Vagina (tissue), 2 donors: ENCODE data around the gene NEIL1. TPM values are rescaled to one million over a fixed set of nuclear protein-coding genes. Genes with fewer than 3 reads are reported as not detected.

Experiments used
- DNase-seq, 2 donors: peaks; one replicate each; pipeline ENCODE4 v3.0.0-alpha.2; 2017; ENCODE audit errors: extremely low spot score in 2 of 2
- H3K27ac ChIP-seq: fragments of 200-600 bp; sonication (generic); one replicate; pipeline ENCODE4 v1.5.1; 2019
- H3K27me3 ChIP-seq: fragments of 200-600 bp; sonication (generic); one replicate; pipeline ENCODE4 v1.5.1; 2019
- H3K36me3 ChIP-seq, 2 donors: fragments of 200-600 bp; sonication (generic); one replicate each; pipeline ENCODE4 v1.5.1; 2017 to 2019
- H3K4me1 ChIP-seq: fragments of 200-600 bp; sonication (generic); one replicate; pipeline ENCODE4 v1.5.1; 2019
- H3K4me3 ChIP-seq, 2 donors: fragments of 200-600 bp; sonication (generic); 1 replicate in 1 of 2; 2 replicates in 1 of 2; pipeline ENCODE4 v1.5.1; 2016 to 2019
- H3K9me3 ChIP-seq: fragments of 200-600 bp; sonication (generic); one replicate; pipeline ENCODE4 v1.5.1; 2019
- POLR2A ChIP-seq, 2 donors: fragments of 450-650 bp; IDR thresholded peaks; one replicate each; pipeline ENCODE4 v1.6.1; 2017; ENCODE audit warnings: antibody characterized with exemption in 2 of 2, mild to moderate bottlenecking in 2 of 2, moderate library complexity in 2 of 2
- POLR2AphosphoS5 ChIP-seq, 2 donors: sonication (generic); formaldehyde crosslinking; IDR thresholded peaks; one replicate each; pipeline ENCODE4 v1.9.0; 2017; ENCODE audit warnings: antibody characterized with exemption in 2 of 2, mild to moderate bottlenecking in 2 of 2, low read depth in 1 of 2; ENCODE audit not compliant: insufficient read depth in 1 of 2
- intact Hi-C: fragments of 100-400 bp; cut with DNase I; formaldehyde crosslinking; loops from one replicate; pipeline ENCODE4 v1.15.1; 2023
- total RNA-seq: library from RNA; depleted of rRNA; stranded (reverse); fragments of >200 nt; gene quantifications from one replicate; pipeline ENCODE4 v1.2.3, GENCODE V29; 2016
- TF ChIP-seq, protein P1 (sequence below), 3 experiments: fragments of 450-650 bp in 2 of 3; fragments of 200-600 bp in 1 of 3; sonication (generic) in 1 of 3; IDR thresholded peaks; one replicate each; pipeline ENCODE4 v1.5.1; 2017 to 2019; ENCODE audit warnings: antibody characterized with exemption in 3 of 3, mild to moderate bottlenecking in 2 of 3, moderate library complexity in 2 of 3

NEIL1 gene
- total RNA-seq, 1 donor from 2014 or later: 69.2 TPM

DNA sequence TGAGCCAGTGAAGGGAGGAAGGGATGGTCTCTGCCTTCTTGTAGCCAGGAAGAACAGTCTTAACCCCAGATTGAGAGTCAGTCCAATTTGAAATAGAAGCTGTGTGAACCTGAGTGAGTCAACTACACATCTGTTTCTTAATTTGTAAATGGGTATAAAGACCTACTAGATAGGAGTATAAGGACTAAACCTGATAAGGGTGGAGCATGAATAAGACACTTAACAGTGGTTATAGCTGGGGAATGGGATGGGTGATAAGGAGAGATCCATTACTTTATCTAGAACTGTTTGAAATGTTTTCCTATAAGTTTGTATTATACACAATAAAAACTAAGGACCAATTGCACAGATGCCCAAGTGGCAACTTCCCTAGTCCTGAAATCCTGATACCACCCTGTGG, 20.2 kb downstream of the NEIL1 start:
- peaks cover 20% of the 10 kb centered on the region for H3K4me1 ChIP-seq
- no peaks in the 10 kb centered on the region for H3K9me3 ChIP-seq
- H3K4me3 ChIP-seq: peak overlapping the region in 1 of 2 donors; percentile 68
- intact Hi-C loops: loop anchor here (5.0 kb wide), 1 partner anchor 270 kb away; no protein-coding TSS in a partner anchor
- no peak for DNase-seq
- H3K27ac ChIP-seq: peak overlapping the region; percentile 91
- peaks cover 0 to 48% of the 10 kb centered on the region in 2 donors for H3K36me3 ChIP-seq
- H3K27me3 ChIP-seq: no peaks in the 10 kb centered on the region
- TF ChIP-seq, protein P1, sequence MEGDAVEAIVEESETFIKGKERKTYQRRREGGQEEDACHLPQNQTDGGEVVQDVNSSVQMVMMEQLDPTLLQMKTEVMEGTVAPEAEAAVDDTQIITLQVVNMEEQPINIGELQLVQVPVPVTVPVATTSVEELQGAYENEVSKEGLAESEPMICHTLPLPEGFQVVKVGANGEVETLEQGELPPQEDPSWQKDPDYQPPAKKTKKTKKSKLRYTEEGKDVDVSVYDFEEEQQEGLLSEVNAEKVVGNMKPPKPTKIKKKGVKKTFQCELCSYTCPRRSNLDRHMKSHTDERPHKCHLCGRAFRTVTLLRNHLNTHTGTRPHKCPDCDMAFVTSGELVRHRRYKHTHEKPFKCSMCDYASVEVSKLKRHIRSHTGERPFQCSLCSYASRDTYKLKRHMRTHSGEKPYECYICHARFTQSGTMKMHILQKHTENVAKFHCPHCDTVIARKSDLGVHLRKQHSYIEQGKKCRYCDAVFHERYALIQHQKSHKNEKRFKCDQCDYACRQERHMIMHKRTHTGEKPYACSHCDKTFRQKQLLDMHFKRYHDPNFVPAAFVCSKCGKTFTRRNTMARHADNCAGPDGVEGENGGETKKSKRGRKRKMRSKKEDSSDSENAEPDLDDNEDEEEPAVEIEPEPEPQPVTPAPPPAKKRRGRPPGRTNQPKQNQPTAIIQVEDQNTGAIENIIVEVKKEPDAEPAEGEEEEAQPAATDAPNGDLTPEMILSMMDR (IDR thresholded peaks at IDR 0.05): no peak
- TF ChIP-seq POLR2A (IDR thresholded peaks at IDR 0.05) (no peak), POLR2AphosphoS5 (IDR thresholded peaks at IDR 0.05; ENCODE audit: insufficient read depth in 1 of 2, low read depth in 1 of 2) (no peak)

DNA sequence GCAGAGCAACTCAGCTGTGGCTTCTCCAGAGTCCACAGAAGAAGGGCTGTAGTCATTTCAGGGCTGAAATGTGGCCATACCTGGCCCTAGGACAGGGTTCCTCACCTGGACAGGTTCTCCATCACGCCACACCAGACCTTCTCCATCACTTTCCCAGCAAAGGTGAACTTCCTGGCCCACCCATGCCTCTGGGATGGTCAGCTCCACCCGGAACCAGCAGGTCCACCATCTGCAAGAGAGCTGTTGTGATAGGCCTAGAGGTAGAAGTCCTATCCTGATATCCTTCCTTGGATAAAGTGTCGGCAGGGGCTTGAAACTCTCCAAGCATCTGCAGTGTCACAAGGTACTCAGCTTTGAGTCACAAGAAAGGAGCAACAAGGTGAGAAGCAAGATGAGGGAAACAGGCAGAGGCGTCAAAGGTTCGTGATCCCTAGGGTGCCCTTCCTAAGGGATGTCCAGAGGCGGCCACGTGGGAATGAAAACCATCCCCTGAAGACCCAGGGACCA, 20.6 kb downstream of the NEIL1 start:
- Histone ChIP-seq H3K27ac (peak overlapping the region; percentile 91), H3K36me3 (peaks cover 0 to 51% of the 10 kb centered on the region in 2 donors), H3K4me3 (peak overlapping the region; percentile 68 to 81), H3K4me1 (peaks cover 20% of the 10 kb centered on the region), H3K9me3 (no peaks in the 10 kb centered on the region), H3K27me3 (no peaks in the 10 kb centered on the region)
- intact Hi-C loops: loop anchor here (5.0 kb wide), 1 partner anchor 270 kb away; no protein-coding TSS in a partner anchor
- TF ChIP-seq POLR2A (IDR thresholded peaks at IDR 0.05) (no peak), POLR2AphosphoS5 (IDR thresholded peaks at IDR 0.05; ENCODE audit: insufficient read depth in 1 of 2, low read depth in 1 of 2) (no peak)
- TF ChIP-seq, protein P1 (IDR thresholded peaks at IDR 0.05): peak in 2 of 3 experiments; percentile 27 to 72
- DNase-seq: no peak

DNA sequence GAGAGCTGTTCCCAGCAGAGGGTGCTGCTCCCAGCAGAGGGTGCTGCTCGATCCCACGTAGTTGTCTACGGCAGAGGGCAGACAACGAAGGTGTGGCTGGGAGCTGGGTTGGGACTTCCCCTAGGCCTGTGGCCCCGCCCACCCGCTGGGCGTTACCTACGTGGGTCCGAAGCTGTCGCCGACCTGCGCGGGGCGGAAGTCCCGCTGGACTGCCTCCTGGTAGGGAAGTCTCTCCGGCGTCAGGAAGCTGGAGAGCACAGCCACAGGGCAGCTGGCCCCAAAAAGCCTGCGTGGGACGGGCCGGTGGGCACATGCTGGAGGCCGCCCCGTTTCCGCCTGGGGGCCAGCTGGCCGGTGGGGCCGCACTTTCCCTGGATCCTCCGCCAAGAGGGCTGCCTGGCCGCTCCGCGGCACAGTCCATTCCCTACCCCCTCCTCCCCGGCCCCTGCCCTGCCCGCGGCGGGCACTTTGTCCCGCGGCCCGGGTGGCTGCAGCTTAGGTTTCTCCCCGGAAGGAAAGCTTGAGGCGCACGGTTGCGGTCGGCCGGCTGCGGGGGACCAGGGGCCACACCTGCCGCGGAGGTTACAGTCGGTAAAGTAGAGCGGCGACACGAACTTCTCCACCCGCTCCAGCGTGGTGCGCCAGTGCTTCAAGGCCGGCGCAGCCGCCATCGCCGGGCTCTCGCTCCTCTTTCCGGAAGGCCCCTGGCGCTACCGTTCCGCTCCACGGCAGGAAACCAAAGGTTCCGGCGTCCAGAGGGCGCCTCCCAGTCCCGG, 21.3 kb downstream of the NEIL1 start, which contains the start of gene MAN2C1:
Gene MAN2C1 (minus strand): TSS at position 695 of the 776 bp plus-strand sequence. CDS start 24 bp downstream, at position 671.
- TF ChIP-seq POLR2A (IDR thresholded peaks at IDR 0.05): peak in 1 of 2 donors; percentile 68
- TF ChIP-seq, protein P1 (IDR thresholded peaks at IDR 0.05): peak in 1 of 3 experiments; percentile 60
- TF ChIP-seq POLR2AphosphoS5 (IDR thresholded peaks at IDR 0.05; ENCODE audit: insufficient read depth in 1 of 2, low read depth in 1 of 2): peak; percentile 55 to 96
- Histone ChIP-seq H3K27me3 (no peaks in the 10 kb centered on the region), H3K27ac (peak within 1 kb of the TSS; percentile 91), H3K36me3 (peaks cover 0 to 47% of the 10 kb centered on the region in 2 donors), H3K4me1 (peaks cover 20% of the 10 kb centered on the region), H3K4me3 (peak within 1 kb of the TSS; percentile 68 to 81), H3K9me3 (no peaks in the 10 kb centered on the region)
- intact Hi-C loops: loop anchor here (2.0 to 5.0 kb wide), 2 partner anchors 85 to 269 kb away; no protein-coding TSS in a partner anchor
- DNase-seq: peak in 1 of 2 donors; percentile 95

DNA sequence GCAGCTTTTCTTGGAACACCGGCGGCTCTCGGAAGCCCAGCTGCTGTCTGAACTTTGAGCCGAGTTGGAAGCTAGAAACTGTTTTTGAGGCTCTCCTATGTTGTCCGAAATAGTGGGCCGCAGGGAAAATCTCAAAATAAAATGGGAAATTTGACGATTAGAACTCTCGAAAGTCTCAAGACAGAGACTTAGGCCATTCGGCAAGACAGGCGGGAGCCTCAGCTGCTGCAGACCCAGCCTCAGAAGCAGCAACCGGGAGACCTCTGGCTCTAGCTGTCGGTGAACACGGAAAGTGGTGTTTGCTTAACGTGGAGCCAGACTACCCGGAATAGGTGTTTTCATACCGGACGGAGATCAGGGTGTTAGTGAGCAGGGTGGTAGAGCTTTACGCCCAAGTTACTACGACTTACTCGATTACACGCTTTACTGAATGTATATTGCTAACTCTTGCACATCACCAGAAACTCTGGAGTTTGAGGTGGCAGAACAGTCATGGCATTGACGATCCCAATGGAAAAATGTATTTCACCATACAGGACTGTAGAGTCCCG, 21.9 kb downstream of the NEIL1 start:
- peaks cover 20% of the 10 kb centered on the region for H3K4me1 ChIP-seq
- H3K27me3 ChIP-seq: no peaks in the 10 kb centered on the region
- H3K9me3 ChIP-seq: no peaks in the 10 kb centered on the region
- H3K27ac ChIP-seq: peak overlapping the region; percentile 91
- intact Hi-C loops: loop anchor here (2.0 to 5.0 kb wide), 2 partner anchors 84 to 269 kb away; no protein-coding TSS in a partner anchor
- peak overlapping the region; percentile 68 to 81 for H3K4me3 ChIP-seq
- no peak for DNase-seq
- H3K36me3 ChIP-seq: peaks cover 0 to 49% of the 10 kb centered on the region in 2 donors
- no peak for TF ChIP-seq POLR2A (IDR thresholded peaks at IDR 0.05)

DNA sequence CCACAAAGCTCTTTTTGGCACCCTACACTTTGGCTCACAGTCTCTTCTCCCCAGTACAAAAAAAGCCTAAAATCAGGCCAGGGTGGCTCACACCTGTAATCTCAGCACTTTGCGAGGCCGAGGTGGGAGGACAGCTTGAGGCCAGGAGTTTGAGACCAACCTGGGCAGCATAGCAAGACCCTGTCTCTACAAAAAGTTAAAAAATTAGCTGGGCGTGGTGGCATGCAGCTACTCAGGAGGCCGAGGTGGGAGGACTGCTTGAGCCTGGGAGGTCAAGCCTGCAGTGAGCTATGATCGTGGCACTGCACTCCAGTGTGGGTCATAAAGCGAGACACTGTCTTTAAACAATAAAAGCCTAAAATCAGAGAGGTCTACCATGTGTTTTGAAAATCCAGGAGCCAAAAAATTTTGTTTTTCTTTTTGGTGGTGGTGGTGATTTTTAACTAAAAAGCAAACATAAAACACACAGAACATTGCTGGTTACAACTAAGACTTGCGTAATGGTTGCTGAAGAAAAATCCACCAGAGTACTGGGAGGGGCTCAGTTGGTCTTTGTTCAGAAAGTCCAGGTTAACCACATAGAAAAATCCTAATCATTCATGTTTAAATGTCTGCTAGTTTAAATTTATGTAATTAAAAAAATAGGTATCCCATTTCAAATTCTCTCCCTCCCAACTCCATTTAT, 23.2 kb downstream of the NEIL1 start:
- TF ChIP-seq, protein P1 (IDR thresholded peaks at IDR 0.05): no peak
- TF ChIP-seq POLR2A (IDR thresholded peaks at IDR 0.05): no peak
- peaks cover 20% of the 10 kb centered on the region for H3K4me1 ChIP-seq
- peak in 1 of 2 donors; percentile 69 for DNase-seq
- intact Hi-C loops: loop anchor here (2.0 to 5.0 kb wide), 2 partner anchors 83 to 267 kb away; no protein-coding TSS in a partner anchor
- H3K9me3 ChIP-seq: no peaks in the 10 kb centered on the region
- H3K4me3 ChIP-seq: no peak overlapping the region
- no peaks in the 10 kb centered on the region for H3K27me3 ChIP-seq
- no peak overlapping the region for H3K27ac ChIP-seq
- H3K36me3 ChIP-seq: peaks cover 0 to 62% of the 10 kb centered on the region in 2 donors
